Karpas-422 (cell line): Measurements from ENCODE around the gene HIC1. TPM values are rescaled to one million over a fixed set of nuclear protein-coding genes. Genes with fewer than 3 reads are reported as not detected.

Experiments
- DNase-seq: peaks from one replicate; pipeline ENCODE4 v3.0.0-alpha.2; 2015
- H2AFZ ChIP-seq: fragments of 200-600 bp; sonication (generic); 2 replicates; pipeline ENCODE4 v1.6.1; 2014; ENCODE audit warnings: antibody characterized with exemption, low read length, mixed read lengths
- H3K27ac ChIP-seq: fragments of 200-600 bp; sonication (generic); 2 replicates; pipeline ENCODE4 v1.5.1; 2014; ENCODE audit warnings: mild to moderate bottlenecking, low read length, moderate library complexity
- H3K27me3 ChIP-seq: fragments of 200-600 bp; sonication (generic); 2 replicates; pipeline ENCODE4 v1.6.1; 2014; ENCODE audit warnings: low read length, mixed read lengths
- H3K36me3 ChIP-seq: fragments of 200-600 bp; sonication (generic); 2 replicates; pipeline ENCODE4 v1.6.1; 2014; ENCODE audit warnings: low read length, mixed read lengths; ENCODE audit not compliant: insufficient read depth
- H3K4me1 ChIP-seq: fragments of 200-600 bp; sonication (generic); 2 replicates; pipeline ENCODE4 v1.6.1; 2014; ENCODE audit warnings: mild to moderate bottlenecking, low read length, mixed read lengths
- H3K4me2 ChIP-seq: fragments of 200-600 bp; sonication (generic); 2 replicates; pipeline ENCODE4 v1.6.1; 2014; ENCODE audit warnings: low read length, low read depth, mild to moderate bottlenecking; ENCODE audit not compliant: poor library complexity, severe bottlenecking
- H3K4me3 ChIP-seq: fragments of 200-600 bp; sonication (generic); 2 replicates; pipeline ENCODE4 v1.5.1; 2014; ENCODE audit warnings: mild to moderate bottlenecking, antibody characterized with exemption, low read length, mixed read lengths
- H3K79me2 ChIP-seq: fragments of 200-600 bp; sonication (generic); 2 replicates; pipeline ENCODE4 v1.6.1; 2014; ENCODE audit warnings: mild to moderate bottlenecking, low read length, mixed read lengths
- H3K9ac ChIP-seq: fragments of 200-600 bp; sonication (generic); 2 replicates; pipeline ENCODE4 v1.6.0; 2014; ENCODE audit warnings: low read length
- H3K9me2 ChIP-seq: fragments of 200-600 bp; sonication (generic), shearing (Covaris generic); replicated peaks from 2 replicates; pipeline ENCODE4 v1.6.0; 2014; ENCODE audit warnings: mild to moderate bottlenecking, low read length, moderate library complexity; ENCODE audit not compliant: insufficient read depth
- H3K9me3 ChIP-seq: fragments of 300-700, 200-600 bp; sonication (generic); 2 replicates; pipeline ENCODE4 v1.6.1; 2014; ENCODE audit warnings: low read length, mixed read lengths
- H4K20me1 ChIP-seq: fragments of 200-600 bp; sonication (generic); 2 replicates; pipeline ENCODE4 v1.6.1; 2014; ENCODE audit warnings: mild to moderate bottlenecking, antibody characterized with exemption, low read length, low read depth; ENCODE audit not compliant: insufficient read depth
- total RNA-seq: library from RNA; depleted of rRNA; stranded (reverse); fragments of >200 nt; shearing (Covaris generic); gene quantifications from 2 replicates; pipeline ENCODE4 v1.2.3, GENCODE V29; 2014; ENCODE audit warnings: low replicate concordance

The HIC1 gene
- total RNA-seq, 1 experiment from 2014 or later, result 3.2 TPM

- no peaks in the 10 kb centered on the region for H3K27me3 ChIP-seq
- H2AFZ ChIP-seq, result no peak overlapping the region
- no peak overlapping the region for H3K4me3 ChIP-seq
Measured at GRCh38 chr17:2023692-2024571, 31.0 kb upstream of the HIC1 start.

GRCh38 chr17:2024572-2025219 lies 30.2 kb upstream of the HIC1 start:
- peaks cover 26% of the 10 kb centered on the region for H3K4me1 ChIP-seq
- H3K27ac ChIP-seq, result no peak overlapping the region
- H3K4me3 ChIP-seq, result peak overlapping the region; percentile 59
- H3K4me2 ChIP-seq, result peak overlapping the region; percentile 66
- H3K9me2 ChIP-seq, result no peaks in the 10 kb centered on the region
- 0 out of 2 replicates have a peak overlapping the region, but pooled peaks have one; percentile 28 for H2AFZ ChIP-seq
- H3K36me3 ChIP-seq, result no peaks in the 10 kb centered on the region
- peak overlapping the region; percentile 49 for H3K9ac ChIP-seq
- no peaks in the 10 kb centered on the region for H4K20me1 ChIP-seq
- DNase-seq, result no peak
- H3K9me3 ChIP-seq, result no peaks in the 10 kb centered on the region
- H3K79me2 ChIP-seq, result no peaks in the 10 kb centered on the region
- H3K27me3 ChIP-seq, result no peaks in the 10 kb centered on the region

More at GRCh38 chr17:2023692-2024571, 31.0 kb upstream of the HIC1 start:
- Histone ChIP-seq H3K27ac (no peak overlapping the region), H3K4me1 (peaks cover 25% of the 10 kb centered on the region), H3K9ac (no peak overlapping the region), H3K9me2 (no peaks in the 10 kb centered on the region), H3K79me2 (no peaks in the 10 kb centered on the region), H3K36me3 (no peaks in the 10 kb centered on the region), H3K9me3 (no peaks in the 10 kb centered on the region), H4K20me1 (no peaks in the 10 kb centered on the region), H3K4me2 (no peak overlapping the region)
- peak; percentile 44 for DNase-seq

GRCh38 chr17:2025220-2025621 lies 29.7 kb upstream of the HIC1 start, which contains the start of gene RTN4RL1:
RTN4RL1 (minus strand) TSS chr17:2025334; CDS start chr17:2024865, 469 bp downstream.
- Histone ChIP-seq H3K27me3 (no peaks in the 10 kb centered on the region), H3K36me3 (no peaks in the 10 kb centered on the region), H3K4me1 (peaks cover 26% of the 10 kb centered on the region), H3K9me3 (no peaks in the 10 kb centered on the region), H3K9ac (peak within 1 kb of the TSS; percentile 49), H3K79me2 (no peaks in the 10 kb centered on the region), H3K4me3 (peak within 1 kb of the TSS; percentile 59), H3K9me2 (no peaks in the 10 kb centered on the region), H3K4me2 (peak within 1 kb of the TSS; percentile 66), H4K20me1 (no peaks in the 10 kb centered on the region), H3K27ac (no peak within 1 kb of the TSS), H2AFZ (0 out of 2 replicates have a peak within 1 kb of the TSS, but pooled peaks have one; percentile 28)
- peak; percentile 84 for DNase-seq

GRCh38 chr17:2025622-2026309 lies 29.1 kb upstream of the HIC1 start:
- DNase-seq, result no peak
- no peak overlapping the region for H2AFZ ChIP-seq
- H3K27ac ChIP-seq, result no peak overlapping the region
- peak overlapping the region; percentile 66 for H3K4me2 ChIP-seq
- H3K4me3 ChIP-seq, result peak overlapping the region; percentile 59; the same call in 1 of the 2 replicates
- H3K9ac ChIP-seq, result no peak overlapping the region
- no peaks in the 10 kb centered on the region for H4K20me1 ChIP-seq
- no peaks in the 10 kb centered on the region for H3K27me3 ChIP-seq
- H3K36me3 ChIP-seq, result no peaks in the 10 kb centered on the region
- H3K4me1 ChIP-seq, result peaks cover 24% of the 10 kb centered on the region
- H3K79me2 ChIP-seq, result peaks cover 1% of the 10 kb centered on the region
- no peaks in the 10 kb centered on the region for H3K9me2 ChIP-seq
- no peaks in the 10 kb centered on the region for H3K9me3 ChIP-seq

GRCh38 chr17:2027528-2028233 lies 27.2 kb upstream of the HIC1 start:
- peaks cover 15% of the 10 kb centered on the region for H3K79me2 ChIP-seq
- DNase-seq, result no peak
- H3K4me3 ChIP-seq, result no peak overlapping the region
- H3K9me3 ChIP-seq, result no peaks in the 10 kb centered on the region
- no peaks in the 10 kb centered on the region for H4K20me1 ChIP-seq
- H3K4me1 ChIP-seq, result peaks cover 38% of the 10 kb centered on the region
- no peaks in the 10 kb centered on the region for H3K27me3 ChIP-seq
- H2AFZ ChIP-seq, result no peak overlapping the region
- no peak overlapping the region for H3K9ac ChIP-seq
- no peaks in the 10 kb centered on the region for H3K9me2 ChIP-seq
- H3K27ac ChIP-seq, result no peak overlapping the region
- H3K4me2 ChIP-seq, result no peak overlapping the region
- no peaks in the 10 kb centered on the region for H3K36me3 ChIP-seq

GRCh38 chr17:2028234-2028614 lies 26.7 kb upstream of the HIC1 start:
- H4K20me1 ChIP-seq, result 0 out of 2 replicates have a peak, but pooled peaks cover under 1% of the 10 kb centered on the region
- peaks cover 43% of the 10 kb centered on the region for H3K4me1 ChIP-seq
- no peak for DNase-seq
- H2AFZ ChIP-seq, result no peak overlapping the region
- H3K4me2 ChIP-seq, result no peak overlapping the region
- no peak overlapping the region for H3K4me3 ChIP-seq
- no peak overlapping the region for H3K9ac ChIP-seq
- H3K9me2 ChIP-seq, result no peaks in the 10 kb centered on the region
- H3K9me3 ChIP-seq, result no peaks in the 10 kb centered on the region
- peaks cover 15% of the 10 kb centered on the region for H3K79me2 ChIP-seq
- H3K27ac ChIP-seq, result no peak overlapping the region
- no peaks in the 10 kb centered on the region for H3K27me3 ChIP-seq
- H3K36me3 ChIP-seq, result no peaks in the 10 kb centered on the region

- Histone ChIP-seq H3K27me3 (no peaks in the 10 kb centered on the region), H3K9me3 (no peaks in the 10 kb centered on the region), H4K20me1 (peaks cover 6% of the 10 kb centered on the region), H3K9me2 (no peaks in the 10 kb centered on the region), H3K36me3 (no peaks in the 10 kb centered on the region), H3K9ac (no peak overlapping the region), H3K4me3 (no peak overlapping the region), H3K4me2 (no peak overlapping the region), H2AFZ (no peak overlapping the region), H3K4me1 (peaks cover 48% of the 10 kb centered on the region), H3K79me2 (peaks cover 15% of the 10 kb centered on the region), H3K27ac (no peak overlapping the region)
- DNase-seq, result no peak
Measured at GRCh38 chr17:2028737-2029136, 26.2 kb upstream of the HIC1 start.
